ENCODE results near the gene SCYL1.

The SCYL1 gene

DNA sequence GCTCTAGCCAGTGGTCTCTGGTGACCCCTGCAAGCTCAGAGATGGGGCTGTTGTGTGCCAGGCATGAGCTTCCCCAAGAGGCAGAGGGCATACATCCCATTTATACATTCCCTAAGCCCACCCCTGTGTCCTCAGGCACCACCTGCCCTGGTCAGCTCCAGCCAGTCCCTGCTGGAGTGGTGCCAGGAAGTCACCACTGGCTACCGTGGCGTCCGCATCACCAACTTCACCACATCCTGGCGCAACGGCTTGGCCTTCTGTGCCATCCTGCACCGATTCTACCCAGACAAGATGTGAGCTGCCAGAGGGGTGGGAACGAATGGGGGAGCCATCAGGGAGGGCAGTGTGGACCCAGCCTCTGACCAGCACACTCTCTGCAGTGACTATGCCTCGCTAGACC, 59.2 kb downstream of the SCYL1 start:
- no peak for DNase-seq (ENCODE audit: low read depth in 2 of 2)

DNA sequence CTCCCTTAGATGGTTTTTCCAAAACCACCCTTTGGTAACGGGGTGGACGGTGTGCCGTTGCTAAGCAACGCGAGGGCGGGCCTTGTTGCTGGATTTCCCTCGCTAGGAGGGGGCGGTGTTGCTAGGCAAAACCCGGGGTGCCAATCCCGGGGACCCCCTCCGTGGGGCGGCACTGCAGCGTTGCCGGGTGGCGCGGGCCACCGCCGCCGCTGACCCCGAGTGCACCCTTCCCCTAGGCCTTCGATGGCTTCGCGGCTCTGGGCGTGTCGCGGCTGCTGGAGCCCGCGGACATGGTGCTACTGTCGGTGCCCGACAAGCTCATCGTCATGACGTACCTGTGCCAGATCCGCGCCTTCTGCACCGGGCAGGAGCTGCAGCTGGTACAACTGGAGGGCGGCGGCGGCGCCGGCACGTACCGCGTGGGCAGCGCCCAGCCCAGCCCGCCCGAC, 59.9 kb downstream of the SCYL1 start:
- no peak for DNase-seq (ENCODE audit: low read depth in 2 of 2)

GRCh38 chr11:65585396-65586246, 60.7 kb downstream of the SCYL1 start:
- no peak for DNase-seq (ENCODE audit: low read depth in 2 of 2)

DNA sequence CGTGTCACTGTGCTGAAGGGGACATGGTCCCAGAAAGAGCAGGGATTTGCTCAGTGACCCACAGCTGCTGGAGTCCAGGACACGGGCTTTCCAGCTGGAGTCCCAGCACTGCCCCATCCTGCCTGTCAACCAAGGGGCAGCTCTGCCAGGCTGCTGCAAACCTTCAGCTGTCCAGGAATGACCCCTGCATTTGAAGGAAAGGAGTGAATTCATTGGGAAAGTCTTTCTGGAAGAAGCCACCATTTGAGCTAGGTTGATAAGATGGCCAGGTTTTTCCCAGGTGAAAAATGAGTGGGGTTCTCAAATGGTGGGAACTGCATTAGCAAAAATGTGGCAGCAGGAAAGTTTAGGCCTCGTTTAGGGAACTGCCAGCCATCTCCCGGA, 61.4 kb downstream of the SCYL1 start:
- no peak for DNase-seq (ENCODE audit: low read depth in 2 of 2)

GRCh38 chr11:65586676-65587075, 61.8 kb downstream of the SCYL1 start:
- no peak for DNase-seq (ENCODE audit: low read depth in 2 of 2)

Data from stimulated activated CD8-positive, alpha-beta memory T cell treated with anti-CD3 and anti-CD28 coated beads, Interleukin-2, amount 100 ng/mL, for 48 hours (primary cell).